Measurements from ENCODE around the gene MYO5C.
"Not testable (repeated sequence)": the region's sequence is repeated elsewhere in the genome, so short reads cannot be mapped to it uniquely, and the experiment has no call there.

Gene MYO5C

GRCh38 chr15:52308446-52309153, 13.0 kb upstream of the MYO5C start:
- DNase-seq (ENCODE audit: low read depth in 3 of 3) = no peak

- no peak for DNase-seq (ENCODE audit: low read depth in 3 of 3)
These were observed 12.2 kb upstream of the MYO5C start for GRCh38 chr15:52307847-52308246.

DNA sequence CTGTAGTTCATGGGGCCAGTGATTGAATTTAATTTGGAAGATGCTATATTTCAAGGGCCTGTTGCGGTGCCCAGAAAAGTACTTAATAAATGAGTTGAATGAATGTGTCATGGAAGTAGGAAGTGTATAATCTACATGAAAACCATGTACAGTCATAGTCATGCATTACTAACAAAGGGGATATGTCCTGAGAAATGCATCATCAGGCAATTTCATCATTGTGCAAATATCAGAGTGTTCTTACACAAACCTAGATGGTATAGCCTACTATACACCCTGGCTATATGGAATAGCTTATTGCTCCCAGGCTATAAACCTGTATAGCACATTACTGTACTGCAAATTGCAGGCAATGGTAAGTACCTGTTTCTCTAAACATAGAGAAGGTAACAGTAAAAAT, 10.7 kb upstream of the MYO5C start:
- DNase-seq (ENCODE audit: low read depth in 3 of 3) = no peak

GRCh38 chr15:52303093-52303772, 7.6 kb upstream of the MYO5C start:
- DNase-seq (ENCODE audit: low read depth in 3 of 3) = no peak

- no peak for DNase-seq (ENCODE audit: low read depth in 3 of 3)
These were observed 5.8 kb upstream of the MYO5C start for GRCh38 chr15:52301265-52301847.

DNA sequence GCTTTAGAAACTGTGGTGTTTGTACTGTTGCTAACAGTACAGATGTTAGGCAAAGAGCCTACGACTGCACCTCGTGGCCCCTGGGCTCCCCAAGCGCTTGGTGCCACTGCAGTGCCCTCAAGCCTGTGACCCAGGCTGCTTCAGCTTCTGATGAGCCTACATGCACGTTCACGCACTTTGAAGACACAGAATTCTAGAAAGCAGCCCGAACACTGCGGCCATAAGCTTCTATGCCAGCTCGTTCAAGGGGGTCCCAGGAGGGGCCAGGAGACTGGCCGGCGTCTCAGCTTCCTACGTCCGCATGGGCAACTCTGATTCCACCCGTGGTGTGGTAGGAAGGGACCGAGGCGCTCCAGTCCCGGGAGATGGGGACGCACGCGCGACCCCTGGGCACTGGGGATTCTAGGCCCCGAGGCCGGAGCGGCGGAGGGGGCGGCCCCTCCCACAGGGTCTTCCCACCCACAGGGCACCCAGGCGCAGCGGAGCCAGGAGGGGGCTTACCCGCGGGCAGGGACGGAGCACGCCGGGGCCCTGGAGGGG, 653 bp downstream of the MYO5C start:
- no peak for DNase-seq (ENCODE audit: low read depth in 3 of 3)

GRCh38 chr15:52292780-52293392, 2.7 kb downstream of the MYO5C start:
- DNase-seq (ENCODE audit: low read depth in 3 of 3) = no peak

DNA sequence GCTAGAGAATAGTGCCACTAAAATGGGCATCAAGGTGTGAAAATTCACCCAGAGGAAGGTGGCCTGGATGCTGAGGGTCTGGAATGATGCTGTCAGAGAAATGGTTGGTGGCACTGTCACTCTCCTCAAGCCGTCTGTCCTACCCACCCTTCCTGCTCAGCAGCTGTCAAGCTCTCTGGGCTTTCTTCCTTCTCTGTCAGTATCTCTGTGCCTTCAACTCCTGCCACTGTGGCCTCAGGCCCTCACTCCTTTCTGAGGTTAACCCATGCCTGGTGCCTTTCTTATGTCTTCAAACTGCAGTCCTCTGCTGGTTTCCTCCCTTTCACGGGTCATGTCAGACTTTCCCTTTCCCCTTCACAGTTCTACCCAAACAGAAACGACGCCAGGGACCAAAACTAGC, 4.4 kb downstream of the MYO5C start:
- no peak for DNase-seq (ENCODE audit: low read depth in 3 of 3)

GRCh38 chr15:52290800-52291199, 4.8 kb downstream of the MYO5C start:
- DNase-seq (ENCODE audit: low read depth in 3 of 3) = no peak

- no peak for DNase-seq (ENCODE audit: low read depth in 3 of 3)
These were observed 5.3 kb downstream of the MYO5C start for GRCh38 chr15:52290329-52290728.

GRCh38 chr15:52289629-52290081, 5.9 kb downstream of the MYO5C start:
- no peak for DNase-seq (ENCODE audit: low read depth in 3 of 3)

GRCh38 chr15:52288986-52289385, 6.6 kb downstream of the MYO5C start:
- no peak for DNase-seq (ENCODE audit: low read depth in 3 of 3)

DNA sequence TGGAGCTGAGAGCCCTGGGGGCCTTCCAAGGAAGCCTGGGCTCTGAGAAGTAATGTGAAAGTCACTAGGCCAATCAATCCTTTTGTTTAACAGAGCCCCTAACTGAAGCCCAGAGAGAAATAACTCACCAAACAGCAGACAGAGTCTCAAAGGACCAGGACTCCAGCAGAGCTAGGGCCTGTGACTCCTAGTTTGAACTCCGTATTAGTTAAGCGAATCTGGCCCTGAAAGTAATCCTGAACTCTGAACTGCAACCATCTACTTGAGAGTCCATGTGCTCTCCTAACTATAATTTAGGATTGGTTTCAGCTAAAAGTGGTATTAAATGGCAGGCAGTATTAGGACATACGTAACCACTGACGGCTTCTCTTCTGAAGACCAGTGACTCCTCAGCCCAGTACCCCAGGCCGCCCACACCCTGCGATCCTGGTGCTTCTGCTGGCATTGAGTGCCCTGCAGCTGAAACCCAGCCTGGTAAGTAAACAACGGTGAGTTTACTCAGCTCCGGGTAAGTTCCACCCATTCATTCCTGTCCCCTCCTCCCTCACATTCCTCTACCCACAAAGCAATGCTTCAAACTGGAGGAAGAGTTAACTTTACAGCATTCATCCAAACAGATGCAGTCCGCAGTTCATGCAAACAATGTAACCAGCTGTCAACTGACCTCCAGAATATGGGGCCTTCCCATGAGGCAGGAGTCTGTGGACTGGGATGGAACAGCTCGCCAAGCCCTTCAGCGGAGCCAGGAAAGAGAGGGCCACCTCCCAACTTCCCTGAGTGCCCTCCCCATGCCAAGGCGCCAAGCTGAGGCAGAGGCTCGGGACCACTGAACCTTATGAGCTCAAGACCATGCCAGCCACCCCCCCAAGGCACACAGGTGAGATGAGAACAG, 7.3 kb downstream of the MYO5C start:
- DNase-seq (ENCODE audit: low read depth in 3 of 3) = no peak

DNA sequence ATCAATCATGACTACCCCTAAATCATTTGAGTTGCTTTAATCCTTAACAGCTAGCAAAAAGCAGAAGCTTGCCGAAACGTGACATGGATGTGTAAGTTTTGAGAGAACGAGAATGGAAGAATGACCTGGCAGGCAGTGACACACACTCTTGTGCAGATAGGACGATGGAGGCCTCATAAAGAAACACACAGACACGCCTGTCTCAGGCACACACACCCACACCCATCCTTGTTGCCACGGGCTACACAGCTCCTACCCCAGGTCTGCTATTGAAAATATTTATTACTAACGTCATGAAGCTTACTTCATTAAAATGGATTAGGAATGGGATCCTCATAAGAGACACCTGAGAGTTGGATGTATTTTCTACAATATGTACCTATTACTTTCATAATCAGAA, 8.5 kb downstream of the MYO5C start:
- DNase-seq (ENCODE audit: low read depth in 3 of 3) = no peak

DNA sequence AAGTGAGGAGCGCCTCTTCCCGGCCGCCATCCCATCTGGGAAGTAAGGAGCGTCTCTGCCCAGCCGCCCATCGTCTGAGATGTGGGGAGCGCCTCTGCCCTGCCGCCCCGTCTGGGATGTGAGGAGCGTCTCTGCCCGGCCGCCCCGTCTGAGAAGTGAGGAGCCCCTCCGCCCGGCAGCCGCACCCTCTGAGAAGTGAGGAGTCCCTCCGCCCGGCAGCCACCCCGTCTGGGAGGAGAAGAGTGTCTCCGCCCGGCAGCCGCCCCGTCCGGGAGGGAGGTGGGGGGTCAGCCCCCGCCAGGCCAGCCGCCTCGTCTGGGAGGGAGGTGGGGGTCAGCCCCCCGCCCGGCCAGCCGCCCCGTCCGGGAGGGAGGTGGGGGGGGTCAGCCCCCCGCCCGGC, 9.7 kb downstream of the MYO5C start:
- not testable (repeated sequence) for DNase-seq (ENCODE audit: low read depth in 3 of 3)

DNA sequence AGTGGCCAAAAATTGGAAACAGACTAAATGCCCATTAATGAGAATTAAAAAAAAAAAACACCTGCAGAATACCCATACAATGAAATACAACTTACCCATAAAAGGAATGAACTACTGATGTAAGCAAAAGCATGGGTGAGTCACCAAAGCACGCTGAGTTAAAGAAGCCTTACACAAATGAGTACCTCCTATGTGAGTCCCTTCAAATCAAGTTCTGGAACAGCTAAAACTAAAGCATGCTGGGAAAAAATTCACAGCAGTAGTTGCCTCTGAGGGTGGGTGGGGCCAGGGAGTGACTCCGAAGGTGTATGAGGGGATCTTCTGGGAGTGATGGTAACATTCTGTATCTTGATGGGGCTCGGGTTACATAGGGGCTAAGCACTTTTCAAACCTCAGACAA, 11.4 kb downstream of the MYO5C start:
- DNase-seq (ENCODE audit: low read depth in 3 of 3) = no peak

GRCh38 chr15:52283281-52283680, 12.3 kb downstream of the MYO5C start:
- DNase-seq (ENCODE audit: low read depth in 3 of 3) = no peak

- no peak for DNase-seq (ENCODE audit: low read depth in 3 of 3)
These were observed 13.2 kb downstream of the MYO5C start for GRCh38 chr15:52282418-52282817.

- no peak for DNase-seq (ENCODE audit: low read depth in 3 of 3)
These were observed 14.2 kb downstream of the MYO5C start for GRCh38 chr15:52281085-52282035.

All from stimulated activated CD4-positive, alpha-beta T cell treated with anti-CD3 and anti-CD28 coated beads, TNF-alpha, amount 100 ng/mL, for 4 hours (primary cell).